Measurements from ENCODE around the gene TLE6.
A peak's percentile ranks its signal among the peaks of the same experiment; 100 is the strongest.
"Not testable (repeated sequence)": the region's sequence is repeated elsewhere in the genome, so short reads cannot be mapped to it uniquely, and the experiment has no call there.

The TLE6 gene

DNA sequence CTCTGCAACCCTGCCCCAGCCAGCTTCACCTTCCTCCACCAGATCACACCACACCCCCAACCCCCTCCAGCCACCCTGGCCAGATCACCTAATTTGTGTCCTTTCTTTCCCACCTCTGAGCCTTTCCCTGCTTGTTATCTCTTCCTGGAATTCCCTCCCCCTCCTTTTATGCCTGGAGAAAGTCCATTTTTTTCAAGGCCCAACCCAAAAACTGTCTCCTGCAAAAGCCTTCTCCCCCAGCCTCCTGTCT lies 57.0 kb downstream of the TLE6 start:
- Histone ChIP-seq H3K9ac (ENCODE audit: low read depth, low read length) (no peak overlapping the region), H3K36me3 (ENCODE audit: insufficient read depth, low read length) (no peaks in the 10 kb centered on the region), H3K4me1 (ENCODE audit: control insufficient read depth, insufficient read depth, low read length) (peaks cover 9% of the 10 kb centered on the region), H3K27me3 (ENCODE audit: control insufficient read depth, insufficient read depth, low read length) (peaks cover 32% of the 10 kb centered on the region), H3K4me2 (ENCODE audit: low read length) (no peak overlapping the region), H3K9me3 (replicated peaks; ENCODE audit: low read length) (no peaks in the 10 kb centered on the region), H3K4me3 (ENCODE audit: low read length) (no peak overlapping the region)

DNA sequence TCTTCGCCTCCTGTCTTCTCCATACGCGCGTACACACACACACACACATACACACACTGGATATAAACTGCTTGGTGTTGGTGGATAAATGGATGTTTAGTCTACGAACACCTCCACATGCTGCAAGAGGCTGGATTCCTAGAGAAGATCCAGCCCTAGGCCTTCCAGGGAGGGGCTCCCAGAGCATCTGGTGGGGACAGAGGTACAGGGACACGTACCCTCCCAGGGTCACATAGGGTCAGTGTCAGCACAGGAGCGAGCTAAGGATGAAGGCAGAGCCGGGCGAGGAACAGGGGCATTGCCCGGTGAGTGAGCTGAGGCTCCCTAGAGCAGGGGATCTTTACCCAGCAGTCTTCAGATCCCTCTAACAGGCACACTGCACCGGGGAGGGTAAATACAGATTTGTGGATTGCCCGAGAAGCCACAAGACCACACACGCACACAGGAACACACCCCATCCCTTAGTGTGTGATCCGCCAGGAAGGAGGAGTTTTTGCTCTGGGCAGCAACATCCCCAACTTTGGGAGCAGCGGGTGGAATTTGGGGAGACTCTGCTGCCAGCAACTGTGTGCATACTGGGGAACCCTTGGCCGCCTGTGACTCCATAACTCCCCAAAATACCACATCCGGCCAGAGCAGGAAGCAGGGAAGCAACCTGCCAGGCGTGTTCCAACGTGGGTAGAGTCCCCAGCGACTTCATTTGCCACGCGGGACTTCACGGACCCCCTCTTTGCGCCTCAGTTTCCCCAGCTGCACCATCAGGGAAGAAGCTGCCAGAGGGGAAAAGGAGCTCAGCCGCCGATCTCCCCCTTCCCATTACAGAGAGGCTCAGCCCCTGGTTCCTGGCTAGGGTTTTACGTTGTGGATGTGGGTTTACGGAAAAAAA lies 57.5 kb downstream of the TLE6 start:
- Histone ChIP-seq H3K9me3 (replicated peaks; ENCODE audit: low read length) (no peaks in the 10 kb centered on the region), H3K9ac (ENCODE audit: low read depth, low read length) (peak overlapping the region; percentile 79), H3K27me3 (ENCODE audit: control insufficient read depth, insufficient read depth, low read length) (peaks cover 27% of the 10 kb centered on the region), H3K4me3 (ENCODE audit: low read length) (peak overlapping the region; percentile 74), H3K36me3 (ENCODE audit: insufficient read depth, low read length) (no peaks in the 10 kb centered on the region), H3K4me2 (ENCODE audit: low read length) (peak overlapping the region; percentile 97), H3K4me1 (ENCODE audit: control insufficient read depth, insufficient read depth, low read length) (peaks cover 9% of the 10 kb centered on the region)

DNA sequence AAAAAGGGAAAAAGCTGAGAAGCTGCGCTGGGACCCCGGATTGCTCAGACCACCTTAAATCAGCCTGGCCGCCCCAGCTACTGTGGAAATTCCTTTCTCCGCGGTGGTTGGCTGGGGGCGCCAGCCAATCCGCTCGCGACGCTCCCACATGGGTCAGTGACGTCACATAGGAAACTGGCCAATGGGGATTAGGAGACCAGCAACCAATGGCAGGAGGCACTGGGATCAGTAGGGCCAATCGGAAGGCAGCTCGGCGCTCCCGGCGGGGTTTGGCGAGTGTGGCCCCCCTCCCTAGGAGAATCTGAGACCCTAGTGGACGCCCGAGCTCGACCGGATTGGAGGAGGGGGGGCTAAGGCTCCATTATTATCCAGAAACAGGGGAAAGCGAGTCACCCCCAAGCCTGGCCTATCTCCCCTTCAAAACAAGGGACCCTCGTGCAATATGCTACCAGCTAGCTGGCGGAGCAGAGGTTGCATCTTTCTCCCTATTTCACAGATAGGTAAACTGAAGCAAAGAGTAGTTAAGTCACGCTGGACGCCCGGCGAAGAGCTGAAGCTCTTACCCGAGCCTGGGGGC lies 58.3 kb downstream of the TLE6 start:
- Histone ChIP-seq H3K9me3 (replicated peaks; ENCODE audit: low read length) (no peaks in the 10 kb centered on the region), H3K4me3 (ENCODE audit: low read length) (peak overlapping the region; percentile 74), H3K4me1 (ENCODE audit: control insufficient read depth, insufficient read depth, low read length) (peaks cover 9% of the 10 kb centered on the region), H3K27me3 (ENCODE audit: control insufficient read depth, insufficient read depth, low read length) (peaks cover 20% of the 10 kb centered on the region), H3K9ac (ENCODE audit: low read depth, low read length) (peak overlapping the region; percentile 79), H3K4me2 (ENCODE audit: low read length) (peak overlapping the region; percentile 97), H3K36me3 (ENCODE audit: insufficient read depth, low read length) (no peaks in the 10 kb centered on the region)

DNA sequence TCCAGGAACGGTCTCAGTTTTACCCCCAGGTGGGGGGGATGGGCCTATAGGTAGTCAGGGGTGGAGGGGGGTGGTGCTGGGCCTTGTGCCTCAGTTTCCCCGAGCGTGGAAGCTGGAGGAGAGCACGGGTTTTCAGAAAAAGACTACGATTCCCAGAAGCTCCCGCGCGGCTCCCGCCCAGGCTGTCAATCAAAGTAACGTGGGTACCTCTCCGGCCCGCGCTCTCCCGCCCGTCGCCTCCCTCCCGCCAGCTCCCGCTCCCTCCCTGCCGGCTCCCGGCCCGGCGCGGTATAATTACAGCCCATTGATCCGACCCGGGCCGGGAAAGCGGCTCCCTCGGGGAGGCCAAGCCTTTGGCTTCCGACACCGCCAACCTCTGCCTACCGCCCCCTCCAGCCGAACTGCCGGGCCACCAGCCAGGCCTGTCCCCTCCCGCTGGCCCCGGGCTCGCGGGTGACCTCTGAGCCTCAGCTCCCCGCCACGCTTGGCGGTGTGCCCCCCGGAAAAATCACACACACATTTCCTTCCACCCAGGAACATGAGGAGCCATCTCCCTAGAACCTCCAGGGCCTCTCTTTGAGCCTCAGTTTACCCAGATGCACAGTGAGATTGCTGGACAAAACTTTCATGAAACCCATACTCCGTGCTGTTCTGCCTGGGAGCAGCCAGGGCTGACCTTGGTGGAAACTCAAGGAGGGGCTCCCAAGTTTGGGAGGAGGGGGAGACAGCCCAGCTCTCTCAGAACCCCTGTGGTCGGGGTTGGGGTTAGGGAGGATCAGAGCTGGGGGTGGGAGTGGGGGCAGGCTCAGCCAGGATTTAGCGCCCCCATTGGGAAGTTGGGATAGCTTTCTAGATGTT lies 59.0 kb downstream of the TLE6 start:
- peak overlapping the region; percentile 97 for H3K4me2 ChIP-seq (ENCODE audit: low read length)
- peak overlapping the region; percentile 74 for H3K4me3 ChIP-seq (ENCODE audit: low read length)
- H3K4me1 ChIP-seq (ENCODE audit: control insufficient read depth, insufficient read depth, low read length) = peaks cover 9% of the 10 kb centered on the region
- peak overlapping the region; percentile 79 for H3K9ac ChIP-seq (ENCODE audit: low read depth, low read length)
- peaks cover 13% of the 10 kb centered on the region for H3K27me3 ChIP-seq (ENCODE audit: control insufficient read depth, insufficient read depth, low read length)
- no peaks in the 10 kb centered on the region for H3K9me3 ChIP-seq (replicated peaks; ENCODE audit: low read length)
- no peaks in the 10 kb centered on the region for H3K36me3 ChIP-seq (ENCODE audit: insufficient read depth, low read length)

DNA sequence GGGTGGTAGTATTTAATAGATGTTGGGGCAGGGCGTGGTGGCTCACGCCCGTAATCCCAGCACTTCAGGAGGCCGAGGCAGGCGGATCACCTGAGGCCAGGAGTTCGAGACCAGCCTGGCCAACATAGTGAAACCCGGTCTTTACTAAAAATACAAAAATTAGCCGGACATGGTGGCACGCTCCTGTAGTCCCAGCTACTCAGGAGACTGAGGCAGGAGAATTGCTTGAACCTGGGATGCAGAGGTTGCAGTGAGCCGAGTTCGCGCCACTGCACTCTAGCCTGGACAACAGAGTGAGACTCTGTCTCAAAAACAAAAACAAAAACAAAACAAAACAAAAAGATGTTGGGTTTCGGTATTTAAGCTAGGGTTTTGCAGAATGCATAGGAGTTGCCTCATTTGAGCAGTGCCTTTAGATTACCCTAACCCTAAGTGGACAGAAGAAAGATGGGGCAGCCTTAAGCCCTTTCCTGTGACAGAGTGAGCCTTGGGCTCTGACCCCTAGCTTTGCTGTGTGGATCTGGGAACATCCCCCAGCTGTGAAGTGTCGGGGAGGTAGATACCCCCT lies 59.7 kb downstream of the TLE6 start:
- H3K27me3 ChIP-seq (ENCODE audit: control insufficient read depth, insufficient read depth, low read length); H3K4me2 ChIP-seq (ENCODE audit: low read length); H3K9me3 ChIP-seq (replicated peaks; ENCODE audit: low read length); H3K9ac ChIP-seq (ENCODE audit: low read depth, low read length); H3K36me3 ChIP-seq (ENCODE audit: insufficient read depth, low read length); H3K4me3 ChIP-seq (ENCODE audit: low read length); H3K4me1 ChIP-seq (ENCODE audit: control insufficient read depth, insufficient read depth, low read length): not testable (repeated sequence)

DNA sequence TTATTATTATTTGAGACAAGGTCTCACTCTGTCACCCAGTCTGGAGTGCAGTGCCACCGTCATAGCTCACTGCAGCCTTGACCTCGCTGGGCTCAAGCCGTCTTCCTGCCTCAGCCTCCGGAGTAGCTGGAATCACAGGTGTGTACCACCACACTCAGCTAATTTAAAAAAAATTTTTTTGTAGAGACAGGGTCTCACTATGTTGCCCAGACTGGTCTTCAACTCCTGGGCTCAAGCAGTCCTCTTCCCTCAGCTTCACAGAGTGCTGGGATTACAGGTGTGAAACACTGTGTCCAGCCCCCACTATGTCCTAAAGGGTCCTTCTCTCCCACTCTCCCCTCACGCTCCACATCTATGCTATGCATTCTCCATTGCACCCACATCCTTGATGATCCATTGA lies 60.9 kb downstream of the TLE6 start:
- H3K4me3 ChIP-seq (ENCODE audit: low read length) = no peak overlapping the region
- H3K4me1 ChIP-seq (ENCODE audit: control insufficient read depth, insufficient read depth, low read length) = peaks cover 9% of the 10 kb centered on the region
- no peak overlapping the region for H3K9ac ChIP-seq (ENCODE audit: low read depth, low read length)
- H3K27me3 ChIP-seq (ENCODE audit: control insufficient read depth, insufficient read depth, low read length) = no peaks in the 10 kb centered on the region
- H3K36me3 ChIP-seq (ENCODE audit: insufficient read depth, low read length) = no peaks in the 10 kb centered on the region
- no peak overlapping the region for H3K4me2 ChIP-seq (ENCODE audit: low read length)
- no peaks in the 10 kb centered on the region for H3K9me3 ChIP-seq (replicated peaks; ENCODE audit: low read length)

DNA sequence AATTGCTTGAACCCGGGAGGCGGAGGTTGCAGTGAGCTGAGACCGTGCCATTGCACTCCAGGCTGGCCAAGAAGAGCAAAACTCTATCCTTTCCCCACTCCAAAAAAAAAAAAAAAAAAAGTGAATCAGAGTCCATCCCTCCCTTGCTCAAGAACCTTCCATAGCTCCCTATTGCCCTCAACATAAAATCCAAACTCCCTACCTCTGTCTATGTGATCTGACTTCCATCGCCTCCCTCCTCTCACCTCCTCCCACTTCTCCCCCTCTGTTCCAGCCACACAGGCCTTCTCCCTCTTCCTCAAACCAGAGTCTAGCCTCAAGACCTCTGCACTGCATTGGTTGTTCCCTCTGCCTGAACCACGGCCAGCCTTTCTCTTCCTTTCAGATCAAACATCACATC lies 61.8 kb downstream of the TLE6 start:
- no peaks in the 10 kb centered on the region for H3K9me3 ChIP-seq (replicated peaks; ENCODE audit: low read length)
- H3K4me3 ChIP-seq (ENCODE audit: low read length) = no peak overlapping the region
- H3K27me3 ChIP-seq (ENCODE audit: control insufficient read depth, insufficient read depth, low read length) = no peaks in the 10 kb centered on the region
- no peaks in the 10 kb centered on the region for H3K36me3 ChIP-seq (ENCODE audit: insufficient read depth, low read length)
- no peak overlapping the region for H3K4me2 ChIP-seq (ENCODE audit: low read length)
- peaks cover 9% of the 10 kb centered on the region for H3K4me1 ChIP-seq (ENCODE audit: control insufficient read depth, insufficient read depth, low read length)
- H3K9ac ChIP-seq (ENCODE audit: low read depth, low read length) = no peak overlapping the region

DNA sequence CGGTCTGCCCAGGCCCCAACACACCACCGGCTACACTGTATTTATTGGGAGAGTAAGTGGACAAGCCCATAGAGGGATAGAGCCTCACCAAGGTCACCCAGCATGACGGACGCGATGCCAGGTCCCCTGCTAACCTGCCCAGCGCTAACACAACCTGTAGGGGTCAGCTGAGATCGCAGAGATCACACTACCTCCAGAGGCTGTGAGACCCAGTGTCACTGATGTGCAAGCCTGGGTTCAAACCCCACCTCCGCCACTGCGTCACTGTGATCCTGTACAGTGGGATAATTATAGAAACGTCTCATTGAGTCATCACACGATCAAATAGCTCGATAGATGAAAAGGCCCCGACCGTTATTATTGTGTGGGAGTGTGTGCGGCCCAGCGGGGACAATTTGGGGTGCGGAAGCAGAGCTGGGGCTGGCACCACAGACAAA lies 62.3 kb downstream of the TLE6 start:
- Histone ChIP-seq H3K4me1 (ENCODE audit: control insufficient read depth, insufficient read depth, low read length) (peaks cover 7% of the 10 kb centered on the region), H3K9ac (ENCODE audit: low read depth, low read length) (no peak overlapping the region), H3K36me3 (ENCODE audit: insufficient read depth, low read length) (no peaks in the 10 kb centered on the region), H3K4me3 (ENCODE audit: low read length) (no peak overlapping the region), H3K4me2 (ENCODE audit: low read length) (no peak overlapping the region), H3K9me3 (replicated peaks; ENCODE audit: low read length) (no peaks in the 10 kb centered on the region), H3K27me3 (ENCODE audit: control insufficient read depth, insufficient read depth, low read length) (no peaks in the 10 kb centered on the region)

DNA sequence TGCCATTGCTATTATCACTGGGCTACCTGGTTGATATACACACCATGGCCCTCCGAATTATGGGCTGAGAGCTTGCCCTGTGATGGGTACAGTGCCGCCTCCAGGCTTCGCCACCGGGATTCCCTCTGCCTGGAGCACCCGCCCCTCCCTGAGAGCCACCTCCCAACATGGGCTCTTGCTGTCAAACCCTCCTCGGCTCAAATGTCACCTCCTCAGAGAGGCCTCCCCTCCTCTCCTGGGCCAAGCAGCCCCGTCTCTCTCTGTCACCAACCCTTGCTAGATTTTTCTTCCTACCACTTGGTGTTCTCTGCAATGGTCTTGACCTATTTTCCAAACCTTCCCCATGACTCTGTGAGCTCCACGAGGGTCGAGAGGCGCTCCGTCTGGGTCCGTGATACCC lies 64.0 kb downstream of the TLE6 start:
- H3K27me3 ChIP-seq (ENCODE audit: control insufficient read depth, insufficient read depth, low read length) = no peaks in the 10 kb centered on the region
- no peak overlapping the region for H3K9ac ChIP-seq (ENCODE audit: low read depth, low read length)
- no peaks in the 10 kb centered on the region for H3K9me3 ChIP-seq (replicated peaks; ENCODE audit: low read length)
- no peaks in the 10 kb centered on the region for H3K4me1 ChIP-seq (ENCODE audit: control insufficient read depth, insufficient read depth, low read length)
- H3K4me3 ChIP-seq (ENCODE audit: low read length) = no peak overlapping the region
- H3K4me2 ChIP-seq (ENCODE audit: low read length) = no peak overlapping the region
- no peaks in the 10 kb centered on the region for H3K36me3 ChIP-seq (ENCODE audit: insufficient read depth, low read length)

DNA sequence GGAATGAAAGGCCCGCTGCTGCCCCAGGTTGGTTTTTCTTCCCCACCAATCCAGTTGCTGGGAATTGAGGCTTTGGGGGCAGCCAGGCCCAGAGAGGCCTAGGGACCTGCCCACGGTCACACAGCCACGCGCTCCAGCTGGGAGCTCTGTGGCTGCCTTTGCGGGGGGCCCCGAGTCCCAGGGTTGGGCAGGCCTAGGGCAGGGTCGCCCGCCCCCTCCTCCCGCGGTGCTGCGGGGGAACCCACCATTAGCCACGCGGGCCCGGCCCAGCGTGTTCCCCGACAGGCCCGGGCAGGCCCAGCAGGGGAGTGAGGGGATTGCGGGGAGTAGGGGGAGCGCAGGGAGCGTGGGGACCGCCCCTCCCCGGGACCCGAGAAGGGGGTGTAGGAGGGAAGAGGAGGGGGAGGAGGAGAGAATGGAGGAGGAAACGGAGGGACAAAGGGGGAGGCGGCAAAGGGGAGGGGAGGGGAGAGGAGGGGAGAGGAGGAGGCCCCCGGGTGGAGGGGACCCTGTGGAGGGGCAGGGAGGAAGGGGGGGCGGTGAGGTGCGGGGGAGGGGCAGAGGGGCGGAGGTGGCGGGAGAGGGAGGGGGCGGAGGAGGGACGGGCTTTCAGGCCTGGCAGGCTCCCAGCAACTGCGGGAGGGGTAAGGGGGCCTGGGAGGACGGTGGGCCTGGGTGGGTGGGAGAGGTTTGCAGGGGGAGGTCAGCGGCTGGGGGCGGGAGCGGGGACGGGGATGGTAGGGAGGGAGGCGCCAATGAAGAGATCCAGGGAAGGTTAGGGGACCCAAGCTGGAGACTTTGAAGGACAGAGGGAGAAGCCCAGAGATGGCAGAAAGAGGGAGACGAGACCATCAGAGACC lies 64.6 kb downstream of the TLE6 start:
- H3K27me3 ChIP-seq (ENCODE audit: control insufficient read depth, insufficient read depth, low read length) = no peaks in the 10 kb centered on the region
- H3K4me1 ChIP-seq (ENCODE audit: control insufficient read depth, insufficient read depth, low read length) = no peaks in the 10 kb centered on the region
- H3K9me3 ChIP-seq (replicated peaks; ENCODE audit: low read length) = no peaks in the 10 kb centered on the region
- H3K4me3 ChIP-seq (ENCODE audit: low read length) = no peak overlapping the region
- no peak overlapping the region for H3K4me2 ChIP-seq (ENCODE audit: low read length)
- H3K36me3 ChIP-seq (ENCODE audit: insufficient read depth, low read length) = no peaks in the 10 kb centered on the region
- H3K9ac ChIP-seq (ENCODE audit: low read depth, low read length) = no peak overlapping the region

All from skeletal muscle satellite cell (primary cell).